NCI-H1436 treated with DMSO at 0.1 percent for 48 hours (cell line): ENCODE measurements around the gene LGALS12.
"Not testable (repeated sequence)": the region's sequence is repeated elsewhere in the genome, so short reads cannot be mapped to it uniquely, and the experiment has no call there.

Experiments used
- DNase-seq: peaks from one replicate; lab custom pipeline; 2025; lab: John Stamatoyannopoulos, UW

LGALS12 gene

GRCh38 chr11:63504933-63505586 is 824 bp upstream of the LGALS12 start:
- no peak for DNase-seq

- no peak for DNase-seq
Observed at GRCh38 chr11:63506876-63507275, 992 bp downstream of the LGALS12 start.

GRCh38 chr11:63507511-63507910 is 1.6 kb downstream of the LGALS12 start:
- DNase-seq: no peak

- no peak for DNase-seq
Observed at GRCh38 chr11:63508009-63508408, 2.1 kb downstream of the LGALS12 start.

- no peak for DNase-seq
Observed at GRCh38 chr11:63508745-63509144, 2.9 kb downstream of the LGALS12 start.

GRCh38 chr11:63510360-63511047 is 4.6 kb downstream of the LGALS12 start:
- no peak for DNase-seq

GRCh38 chr11:63511048-63511748 is 5.3 kb downstream of the LGALS12 start:
- no peak for DNase-seq

- DNase-seq: no peak
Observed at GRCh38 chr11:63512816-63513215, 6.9 kb downstream of the LGALS12 start.

- DNase-seq: no peak
Observed at GRCh38 chr11:63516109-63516508, 10.2 kb downstream of the LGALS12 start.

GRCh38 chr11:63517156-63517555 is 11.3 kb downstream of the LGALS12 start:
- no peak for DNase-seq

- DNase-seq: no peak
Observed at GRCh38 chr11:63518548-63518947, 12.7 kb downstream of the LGALS12 start.

- DNase-seq: no peak
Observed at GRCh38 chr11:63520606-63521170, 14.8 kb downstream of the LGALS12 start.

- no peak for DNase-seq
Observed at GRCh38 chr11:63521896-63522295, 16.0 kb downstream of the LGALS12 start.

GRCh38 chr11:63523151-63523550 is 17.3 kb downstream of the LGALS12 start:
- DNase-seq: no peak

GRCh38 chr11:63527667-63528066 is 21.8 kb downstream of the LGALS12 start:
- no peak for DNase-seq

- DNase-seq: not testable (repeated sequence)
Observed at GRCh38 chr11:63528156-63528555, 22.3 kb downstream of the LGALS12 start.

GRCh38 chr11:63528729-63529278 is 22.9 kb downstream of the LGALS12 start:
- DNase-seq: not testable (repeated sequence)

GRCh38 chr11:63529373-63529772 is 23.5 kb downstream of the LGALS12 start:
- DNase-seq: not testable (repeated sequence)

GRCh38 chr11:63530021-63530420 is 24.1 kb downstream of the LGALS12 start:
- DNase-seq: no peak

- DNase-seq: not testable (repeated sequence)
Observed at GRCh38 chr11:63531074-63531792, 25.3 kb downstream of the LGALS12 start.

- no peak for DNase-seq
Observed at GRCh38 chr11:63532117-63532516, 26.2 kb downstream of the LGALS12 start.
